H9 (cell line): ENCODE data around the gene GUCY2F. TPM values are rescaled to one million over a fixed set of nuclear protein-coding genes. Genes with fewer than 3 reads are reported as not detected.

ENCODE experiments used
- DNase-seq: peaks from one replicate; pipeline ENCODE4 v3.0.0-alpha.2; 2017
- H2AFZ ChIP-seq: one replicate; pipeline ENCODE4 v1.6.1; 2013; ENCODE audit warnings: mild to moderate bottlenecking, low read length, control low read depth, moderate library complexity
- H2AK5ac ChIP-seq: 2 replicates; pipeline ENCODE4 v1.6.1; 2013; ENCODE audit warnings: low read length, control low read depth, mixed read lengths; ENCODE audit not compliant: insufficient read length
- H2BK120ac ChIP-seq: one replicate; pipeline ENCODE4 v1.6.1; 2013; ENCODE audit warnings: low read depth, mild to moderate bottlenecking, low read length, control low read depth, inconsistent platforms; ENCODE audit not compliant: poor library complexity, severe bottlenecking
- H2BK12ac ChIP-seq: 2 replicates; pipeline ENCODE4 v1.6.1; 2013; ENCODE audit warnings: low read length, control low read depth, mixed read lengths, low read depth; ENCODE audit not compliant: insufficient read length
- H2BK15ac ChIP-seq: 2 replicates; pipeline ENCODE4 v1.6.1; 2013; ENCODE audit warnings: low read depth, low read length, control low read depth
- H2BK20ac ChIP-seq: one replicate; pipeline ENCODE4 v1.6.1; 2013; ENCODE audit warnings: low read depth, mild to moderate bottlenecking, low read length, control low read depth, inconsistent platforms; ENCODE audit not compliant: poor library complexity, severe bottlenecking
- H2BK5ac ChIP-seq: 2 replicates; pipeline ENCODE4 v1.6.1; 2013; ENCODE audit warnings: low read length, control low read depth, mixed read lengths; ENCODE audit not compliant: insufficient read length
- H3K14ac ChIP-seq: 2 replicates; pipeline ENCODE4 v1.6.1; 2013; ENCODE audit warnings: low read length, control low read depth; ENCODE audit not compliant: insufficient read depth
- H3K18ac ChIP-seq: 2 replicates; pipeline ENCODE4 v1.6.1; 2013; ENCODE audit warnings: low read depth, mild to moderate bottlenecking, mixed read lengths, low read length, control low read depth; ENCODE audit not compliant: insufficient read length
- H3K23ac ChIP-seq: 2 replicates; pipeline ENCODE4 v1.6.1; 2013; ENCODE audit warnings: low read length, control low read depth, mixed read lengths, low read depth; ENCODE audit not compliant: insufficient read length
- H3K23me2 ChIP-seq: 2 replicates; pipeline ENCODE4 v1.6.1; 2013; ENCODE audit warnings: low read depth, mild to moderate bottlenecking, mixed read lengths, low read length, control low read depth; ENCODE audit not compliant: insufficient read length, poor library complexity, severe bottlenecking
- H3K27ac ChIP-seq: 2 replicates; pipeline ENCODE4 v1.5.1; 2013; ENCODE audit warnings: low read length, control low read depth, mixed read lengths, low read depth; ENCODE audit not compliant: insufficient read length
- H3K27me3 ChIP-seq: 2 replicates; pipeline ENCODE4 v1.6.1; 2013; ENCODE audit warnings: low read length, control low read depth, inconsistent platforms; ENCODE audit not compliant: insufficient read depth
- H3K4ac ChIP-seq: 2 replicates; pipeline ENCODE4 v1.6.1; 2013; ENCODE audit warnings: low read depth, mild to moderate bottlenecking, control low read depth, inconsistent platforms, low read length, moderate library complexity
- H3K4me1 ChIP-seq: 2 replicates; pipeline ENCODE4 v1.6.1; 2013; ENCODE audit warnings: low read length, control low read depth, inconsistent platforms; ENCODE audit not compliant: insufficient read depth
- H3K4me2 ChIP-seq: 2 replicates; pipeline ENCODE4 v1.6.1; 2013; ENCODE audit warnings: low read length, control low read depth, mixed read lengths; ENCODE audit not compliant: insufficient read length, insufficient read depth
- H3K56ac ChIP-seq: 2 replicates; pipeline ENCODE4 v1.6.1; 2013; ENCODE audit warnings: low read depth, mild to moderate bottlenecking, mixed read lengths, low read length, control low read depth; ENCODE audit not compliant: insufficient read length
- H3K79me1 ChIP-seq: 2 replicates; pipeline ENCODE4 v1.6.1; 2013; ENCODE audit warnings: low read depth, mild to moderate bottlenecking, moderate library complexity, low read length, control low read depth, inconsistent platforms; ENCODE audit not compliant: insufficient read depth, poor library complexity, severe bottlenecking
- H3K79me2 ChIP-seq: 2 replicates; pipeline ENCODE4 v1.6.1; 2013; ENCODE audit warnings: low read length, control low read depth, inconsistent platforms; ENCODE audit not compliant: insufficient read depth
- H3K9ac ChIP-seq: 2 replicates; pipeline ENCODE4 v1.6.1; 2013; ENCODE audit warnings: low read length, control low read depth, mixed read lengths; ENCODE audit not compliant: insufficient read length; ENCODE audit errors: extremely low read depth
- H3K9me3 ChIP-seq: one replicate; pipeline ENCODE4 v1.6.1; 2013; ENCODE audit warnings: low read depth, low read length, inconsistent platforms; ENCODE audit not compliant: control insufficient read depth
- H3T11ph ChIP-seq: one replicate; pipeline ENCODE4 v1.6.1; 2013; ENCODE audit warnings: mild to moderate bottlenecking, low read length, control low read depth, inconsistent platforms
- H4K20me1 ChIP-seq: one replicate; pipeline ENCODE4 v1.6.1; 2013; ENCODE audit not compliant: control insufficient read depth, insufficient read length, insufficient read depth
- H4K5ac ChIP-seq: 2 replicates; pipeline ENCODE4 v1.6.1; 2013; ENCODE audit warnings: low read depth, mild to moderate bottlenecking, mixed read lengths, low read length, control low read depth; ENCODE audit not compliant: insufficient read length
- H4K8ac ChIP-seq: replicated peaks from 2 replicates; pipeline ENCODE4 v1.6.1; 2013; ENCODE audit warnings: low read length, control low read depth, mixed read lengths, low read depth; ENCODE audit not compliant: insufficient read length
- H4K91ac ChIP-seq: 2 replicates; pipeline ENCODE4 v1.6.1; 2013; ENCODE audit warnings: low read depth, mild to moderate bottlenecking, moderate library complexity, mixed read lengths, low read length, control low read depth; ENCODE audit not compliant: insufficient read length
- H3K27ac Mint-ChIP-seq, 3 experiments: 2 replicates in 2 of 3; 3 replicates in 1 of 3; pipeline ENCODE4 v1.8.0; 2020 to 2021; ENCODE audit warnings: mixed read lengths in 3 of 3, mild to moderate bottlenecking in 1 of 3, moderate library complexity in 1 of 3
- H3K27me3 Mint-ChIP-seq: 2 replicates; pipeline ENCODE4 v1.8.0; 2021; ENCODE audit warnings: low read depth, mild to moderate bottlenecking, moderate library complexity, mixed read lengths
- H3K36me3 Mint-ChIP-seq, 3 experiments: 2 replicates in 2 of 3; 3 replicates in 1 of 3; pipeline ENCODE4 v1.8.0; 2020 to 2021; ENCODE audit warnings: low read depth in 3 of 3, mixed read lengths in 3 of 3; ENCODE audit not compliant: insufficient read depth in 1 of 3
- H3K4me1 Mint-ChIP-seq, 2 experiments: 2 replicates each; pipeline ENCODE4 v1.8.0; 2020; ENCODE audit warnings: mixed read lengths in 2 of 2
- H3K4me3 Mint-ChIP-seq, 2 experiments: 2 replicates in 1 of 2; 3 replicates in 1 of 2; pipeline ENCODE4 v1.8.0; 2020 to 2021; ENCODE audit warnings: mild to moderate bottlenecking in 2 of 2, mixed read lengths in 2 of 2, moderate library complexity in 1 of 2
- H3K9me3 Mint-ChIP-seq, 2 experiments: 2 replicates in 1 of 2; 3 replicates in 1 of 2; pipeline ENCODE4 v1.8.0; 2020; ENCODE audit warnings: mild to moderate bottlenecking in 2 of 2, mixed read lengths in 2 of 2, moderate library complexity in 1 of 2
- CTCF ChIP-seq: fragments of 200-600 bp; sonication (generic); conservative IDR thresholded peaks from 3 replicates; pipeline ENCODE4 v1.8.0; 2021; ENCODE audit warnings: antibody characterized with exemption, mild to moderate bottlenecking
- WGBS: extraction: QIAGEN DNeasy Blood & Tissue Kit; methylation state at CpG from one replicate; pipeline ENCODE4 v1.1.7; 2013; ENCODE audit warnings: missing lambda C conversion rate, low lambda C conversion rate, mixed read lengths; ENCODE audit not compliant: insufficient read length; ENCODE audit errors: extremely low coverage; 5-methylcytosine and 5-hydroxymethylcytosine counted together
- total RNA-seq: library from RNA; stranded (reverse); gene quantifications from 2 replicates; pipeline ENCODE4 v1.2.1, GENCODE V29; 2021

Gene GUCY2F
- total RNA-seq, 1 experiment from 2014 or later = 0.11 TPM

- H3K4me2 ChIP-seq = no peak overlapping the region
- no peak overlapping the region for H4K8ac ChIP-seq
- no peak for TF ChIP-seq CTCF
- Mint-ChIP-seq H3K27ac (no peak overlapping the region), H3K4me1 (peaks cover 8 to 20% of the 10 kb centered on the region in 2 experiments; a peak in 3 of 4 replicates), H3K4me3 (no peak overlapping the region), H3K36me3 (no peaks in the 10 kb centered on the region), H3K27me3 (peaks cover 2% of the 10 kb centered on the region; the same call in 1 of the 2 replicates), H3K9me3 (no peaks in the 10 kb centered on the region; a peak in 1 of 5 replicates)
- no peaks in the 10 kb centered on the region for H3K79me2 ChIP-seq
- no peaks in the 10 kb centered on the region for H3K9me3 ChIP-seq
- WGBS = no CpG with 5 or more reads among the region's 1 CpG
- no peak overlapping the region for H4K5ac ChIP-seq
- no peak overlapping the region for H3K27ac ChIP-seq
- no peak overlapping the region for H3K14ac ChIP-seq
- H2AFZ ChIP-seq = no peak overlapping the region
- no peak overlapping the region for H3K9ac ChIP-seq
- H2BK120ac ChIP-seq = no peak overlapping the region
- H3T11ph ChIP-seq = no peak overlapping the region
- H3K4ac ChIP-seq = no peak overlapping the region
- no peaks in the 10 kb centered on the region for H3K27me3 ChIP-seq
- no peak overlapping the region for H4K91ac ChIP-seq
- no peak overlapping the region for H3K56ac ChIP-seq
- H2BK15ac ChIP-seq = no peak overlapping the region
- no peak overlapping the region for H2AK5ac ChIP-seq
- H3K79me1 ChIP-seq = no peaks in the 10 kb centered on the region
- no peak overlapping the region for H2BK5ac ChIP-seq
- no peaks in the 10 kb centered on the region; the same call in 1 of the 2 replicates for H3K4me1 ChIP-seq
- no peak overlapping the region for H3K23ac ChIP-seq
- no peaks in the 10 kb centered on the region for H4K20me1 ChIP-seq
- H3K18ac ChIP-seq = no peak overlapping the region
- no peak overlapping the region for H2BK20ac ChIP-seq
- no peaks in the 10 kb centered on the region for H3K23me2 ChIP-seq
- no peak for DNase-seq
- no peak overlapping the region for H2BK12ac ChIP-seq
Measured at GRCh38 chrX:109346491-109346890, 135.4 kb downstream of the GUCY2F start.
